Measurements from ENCODE around the gene SLIT3.

The SLIT3 gene

DNA sequence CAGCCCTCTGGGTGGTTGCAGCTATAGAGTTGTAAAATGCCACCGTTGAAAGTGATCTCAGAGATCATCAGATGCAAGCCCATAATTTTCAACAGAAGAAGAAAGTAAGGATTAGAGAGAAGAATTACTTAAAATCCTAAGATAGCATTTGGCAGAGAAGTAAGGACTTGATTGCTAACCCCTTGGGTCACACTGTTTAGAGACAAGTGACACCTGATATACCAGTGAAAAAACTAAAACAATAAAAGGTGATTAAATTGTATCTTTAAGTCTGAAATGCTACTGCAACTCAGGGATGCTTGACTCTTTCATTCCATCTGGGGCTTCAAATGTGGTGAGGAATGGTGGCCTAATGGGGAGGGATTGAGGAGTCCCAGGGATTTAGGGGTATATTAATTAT lies 440.9 kb downstream of the SLIT3 start:
- DNase-seq (ENCODE audit: low spot score), result no peak

DNA sequence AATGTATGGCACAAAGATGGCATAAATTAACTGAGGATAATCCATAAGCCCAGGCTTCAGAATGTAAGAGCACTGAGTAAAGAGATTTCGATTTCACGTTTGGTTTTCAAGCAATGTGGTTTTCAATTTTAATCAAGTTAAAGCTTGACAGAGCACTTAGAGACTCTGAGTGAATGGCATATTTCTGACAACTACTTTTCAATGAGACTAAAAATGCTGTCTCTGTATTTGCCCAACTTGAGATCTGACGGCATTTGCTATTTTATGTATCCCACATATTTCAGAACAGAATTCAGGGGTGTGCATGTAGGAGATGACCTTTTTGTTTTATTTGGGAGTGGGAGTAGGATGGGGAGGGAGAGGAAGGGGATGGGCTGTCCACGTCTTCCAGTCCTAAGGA lies 441.5 kb downstream of the SLIT3 start:
- no peak for DNase-seq (ENCODE audit: low spot score)

DNA sequence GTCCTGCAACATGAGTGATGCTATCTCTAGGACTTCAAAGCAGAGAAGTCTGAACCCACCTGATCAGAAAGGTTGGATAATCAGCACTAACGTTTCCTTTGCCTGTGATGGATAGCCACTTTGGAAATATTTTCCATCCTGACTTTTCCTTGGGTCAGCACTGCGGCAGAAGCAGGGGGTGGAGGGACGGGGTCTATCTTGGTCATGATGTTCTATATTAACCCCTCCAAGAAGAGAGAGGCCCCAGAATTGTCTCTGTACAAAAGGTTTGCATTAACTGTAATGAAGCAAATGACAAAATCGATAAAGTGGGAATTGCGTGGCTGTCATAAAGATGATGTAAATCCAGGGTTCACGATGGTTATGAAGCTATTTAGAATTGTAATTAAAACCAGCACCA lies 441.9 kb downstream of the SLIT3 start:
- no peak for DNase-seq (ENCODE audit: low spot score)

DNA sequence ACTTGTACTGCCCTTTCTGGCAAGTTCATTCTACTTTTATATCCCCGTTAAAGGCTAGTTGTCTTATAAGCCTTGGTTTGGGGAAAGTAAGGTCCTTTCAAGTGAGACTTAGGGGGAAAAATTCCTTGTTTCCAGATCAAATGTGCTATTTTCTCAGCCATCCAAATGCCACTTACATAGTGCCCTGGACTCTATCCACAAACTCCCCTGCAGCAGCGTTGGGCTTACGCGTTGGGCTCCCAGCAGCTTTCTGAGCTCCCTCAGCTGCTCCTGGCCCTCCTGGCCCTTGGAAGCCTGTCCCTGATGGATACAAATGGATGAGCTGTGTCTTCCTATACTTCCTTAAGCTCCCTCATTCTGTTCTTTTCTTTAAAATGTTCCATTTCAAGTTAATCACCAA lies 442.6 kb downstream of the SLIT3 start:
- no peak for DNase-seq (ENCODE audit: low spot score)

DNA sequence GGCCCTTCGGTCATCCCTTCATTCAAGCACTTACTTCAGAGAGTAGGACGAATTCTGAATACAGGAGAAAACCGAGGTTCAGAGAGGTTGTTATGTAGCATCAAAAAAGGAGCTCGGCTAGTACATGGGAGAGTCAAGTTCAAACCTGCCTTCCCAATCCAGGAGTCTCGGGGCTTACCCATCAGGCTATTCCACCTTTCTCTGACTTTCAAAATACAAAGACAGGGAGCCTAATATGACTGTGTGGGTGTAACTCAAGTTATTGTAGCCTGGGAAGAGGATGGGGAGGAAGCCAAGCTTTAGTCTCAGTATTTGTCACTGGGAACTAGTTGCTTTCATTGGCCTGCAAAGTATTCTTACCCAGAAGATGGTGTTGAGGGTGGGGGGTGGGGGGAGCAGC lies 447.0 kb downstream of the SLIT3 start:
- no peak for DNase-seq (ENCODE audit: low spot score)

DNA sequence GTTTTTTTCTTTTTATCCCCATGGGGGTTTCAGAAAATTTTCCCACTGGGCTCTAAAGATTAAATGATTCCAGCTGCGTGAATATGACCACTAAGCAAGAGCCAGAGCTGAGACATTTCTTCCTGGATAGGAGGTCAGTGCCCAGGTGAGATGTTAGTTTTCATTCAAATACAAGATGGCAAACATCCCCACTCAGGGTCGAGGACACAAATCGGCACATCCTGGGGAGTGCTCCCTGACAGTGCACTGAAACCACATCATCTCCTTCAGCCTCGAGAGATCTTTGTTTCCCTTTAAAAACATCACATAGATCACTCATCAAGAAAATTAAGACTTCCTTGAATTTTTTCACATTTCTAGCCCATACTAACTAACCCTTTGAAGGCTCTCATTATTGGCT lies 448.6 kb downstream of the SLIT3 start:
- DNase-seq (ENCODE audit: low spot score), result no peak

DNA sequence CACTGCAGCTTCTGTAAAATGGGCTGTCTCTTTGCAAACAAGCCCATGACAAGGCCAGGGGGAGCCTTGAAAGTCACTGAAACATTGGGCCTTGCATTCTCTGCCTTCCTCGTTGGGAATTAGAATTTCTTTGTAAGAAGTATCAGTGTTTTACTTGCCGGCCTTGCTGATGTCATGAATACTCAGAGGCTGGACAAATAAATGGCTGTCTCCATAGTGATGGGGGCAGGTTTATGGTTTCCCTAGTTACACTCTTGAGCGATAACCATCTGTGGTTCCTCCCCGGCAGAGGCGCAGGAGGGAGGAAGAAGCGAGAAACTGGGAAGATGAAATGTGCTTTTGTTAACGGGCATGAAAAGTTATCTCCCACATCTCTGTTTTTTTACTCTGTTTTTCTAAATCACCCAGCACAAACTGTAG lies 449.0 kb downstream of the SLIT3 start:
- DNase-seq (ENCODE audit: low spot score), result no peak

DNA sequence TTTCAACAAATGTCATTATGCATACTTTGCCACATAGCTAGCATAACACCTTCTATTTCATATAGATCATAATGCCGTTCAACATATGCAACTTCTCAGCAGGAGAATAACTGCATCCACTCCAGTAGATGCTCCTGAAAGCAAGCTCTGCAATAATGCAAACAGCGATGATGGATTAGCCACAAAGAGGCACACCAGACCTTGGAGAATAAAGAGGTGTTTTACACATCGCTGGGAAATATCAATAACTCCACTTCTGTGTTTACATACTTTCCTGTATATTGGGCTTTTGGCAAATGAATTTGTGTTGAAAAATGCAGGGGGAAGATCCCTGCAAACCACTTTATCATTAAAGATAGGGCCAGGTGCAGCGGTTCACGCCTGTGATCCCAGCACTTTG lies 450.3 kb downstream of the SLIT3 start:
- no peak for DNase-seq (ENCODE audit: low spot score)

DNA sequence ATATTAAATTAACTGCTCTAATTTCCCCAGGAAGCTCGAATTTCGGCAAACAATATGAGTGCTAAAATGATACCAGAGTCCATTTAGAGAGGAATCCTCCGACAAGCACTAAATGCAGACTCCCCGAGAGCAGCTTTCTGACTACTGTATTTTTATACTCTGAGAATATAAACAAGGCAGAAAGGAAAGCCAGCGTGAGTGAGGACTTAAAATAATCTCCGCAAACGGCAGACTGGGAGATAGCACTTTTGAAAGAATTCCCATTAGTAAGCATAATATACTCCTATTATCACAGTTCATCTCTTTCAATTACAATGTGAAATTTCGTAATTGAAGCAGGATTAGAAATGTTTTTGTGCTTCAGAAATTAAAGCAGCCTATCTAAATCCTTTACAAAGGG lies 452.4 kb downstream of the SLIT3 start:
- no peak for DNase-seq (ENCODE audit: low spot score)

DNA sequence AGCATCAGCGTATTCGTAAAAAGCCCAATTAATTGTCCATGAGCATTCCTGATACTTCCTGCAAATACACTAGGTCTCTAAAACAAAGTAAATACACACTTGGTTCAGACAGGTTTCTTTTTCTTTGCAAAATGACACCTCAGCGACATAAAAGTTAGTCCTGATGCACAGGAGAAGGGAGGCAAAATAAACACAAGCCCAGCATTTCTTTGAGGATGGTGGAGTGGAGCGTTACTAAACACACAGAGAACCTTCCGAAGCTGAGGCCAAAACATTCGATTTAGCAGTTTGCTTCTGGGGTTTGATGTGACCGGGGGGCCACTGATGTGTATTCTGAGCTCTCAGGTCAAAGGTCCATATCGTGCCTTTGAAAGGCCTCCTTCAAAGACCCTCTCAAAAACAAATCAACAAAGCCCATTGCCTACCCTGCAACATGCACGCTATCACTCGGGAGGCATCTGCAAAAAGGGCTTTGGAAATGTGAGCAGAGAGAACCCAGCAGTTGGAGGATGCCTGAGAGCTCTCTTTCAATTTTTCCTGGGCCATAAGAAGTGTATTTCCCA lies 453.3 kb downstream of the SLIT3 start:
- DNase-seq (ENCODE audit: low spot score), result no peak

DNA sequence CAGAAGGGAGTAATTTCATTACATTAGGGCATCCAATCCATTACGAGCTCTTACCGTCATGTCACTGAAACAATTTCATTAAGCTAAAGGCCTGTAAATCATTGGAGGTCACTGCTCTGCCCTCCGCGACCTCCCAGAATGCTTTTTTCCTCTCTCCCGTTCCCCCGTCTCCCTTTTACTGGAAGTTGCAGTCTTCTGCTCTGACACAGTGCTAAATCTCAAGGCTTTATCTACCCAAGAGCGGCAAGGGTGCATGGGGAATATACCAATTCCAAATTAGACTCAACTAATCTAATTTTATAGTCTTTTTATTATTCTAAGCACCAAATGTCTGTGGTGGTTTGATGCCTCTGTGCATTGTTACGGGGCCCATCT lies 456.0 kb downstream of the SLIT3 start:
- no peak for DNase-seq (ENCODE audit: low spot score)

DNA sequence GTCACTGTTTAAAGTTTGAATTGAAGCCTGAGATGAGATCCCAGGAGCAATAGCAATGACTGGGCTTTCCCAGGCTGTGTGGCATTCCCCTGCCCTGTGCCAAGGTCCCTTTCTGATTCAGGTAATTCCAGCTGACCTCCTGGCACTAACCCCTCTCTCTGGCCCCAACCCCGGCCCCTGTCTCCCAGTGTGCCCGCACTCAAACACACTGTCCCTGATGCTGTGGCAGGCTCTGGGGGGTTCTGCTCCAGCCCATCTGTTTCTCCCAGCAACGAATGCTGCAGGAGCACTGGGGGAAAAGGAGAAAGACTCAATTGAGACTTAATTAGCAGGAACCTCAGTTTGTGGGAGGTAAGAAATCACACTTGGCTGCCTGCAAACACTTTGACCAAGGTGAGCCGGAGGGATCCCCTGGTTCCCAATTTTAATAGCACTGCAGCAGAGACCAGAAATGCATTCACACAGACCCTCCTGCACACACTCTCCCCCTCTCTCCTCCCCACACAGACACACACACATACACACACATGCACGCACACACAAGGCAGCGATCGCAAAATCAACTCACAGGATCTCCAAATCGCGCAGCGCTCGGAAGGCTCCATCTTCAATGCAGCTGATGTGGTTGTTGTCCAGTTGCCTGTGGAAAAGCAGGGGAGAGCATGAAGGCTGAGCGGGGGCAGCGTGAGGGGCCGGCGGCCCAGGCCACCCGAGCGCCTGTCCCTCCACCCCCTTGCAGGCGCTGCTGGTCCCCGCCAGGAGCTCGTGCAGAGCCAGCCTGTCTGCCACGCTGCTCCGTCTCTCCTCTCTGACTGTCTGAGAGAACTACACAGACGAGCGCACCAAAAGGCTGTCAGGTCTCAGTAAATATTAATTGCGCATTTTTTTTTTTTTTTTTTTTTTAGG lies 456.7 kb downstream of the SLIT3 start:
- DNase-seq (ENCODE audit: low spot score), result no peak

DNA sequence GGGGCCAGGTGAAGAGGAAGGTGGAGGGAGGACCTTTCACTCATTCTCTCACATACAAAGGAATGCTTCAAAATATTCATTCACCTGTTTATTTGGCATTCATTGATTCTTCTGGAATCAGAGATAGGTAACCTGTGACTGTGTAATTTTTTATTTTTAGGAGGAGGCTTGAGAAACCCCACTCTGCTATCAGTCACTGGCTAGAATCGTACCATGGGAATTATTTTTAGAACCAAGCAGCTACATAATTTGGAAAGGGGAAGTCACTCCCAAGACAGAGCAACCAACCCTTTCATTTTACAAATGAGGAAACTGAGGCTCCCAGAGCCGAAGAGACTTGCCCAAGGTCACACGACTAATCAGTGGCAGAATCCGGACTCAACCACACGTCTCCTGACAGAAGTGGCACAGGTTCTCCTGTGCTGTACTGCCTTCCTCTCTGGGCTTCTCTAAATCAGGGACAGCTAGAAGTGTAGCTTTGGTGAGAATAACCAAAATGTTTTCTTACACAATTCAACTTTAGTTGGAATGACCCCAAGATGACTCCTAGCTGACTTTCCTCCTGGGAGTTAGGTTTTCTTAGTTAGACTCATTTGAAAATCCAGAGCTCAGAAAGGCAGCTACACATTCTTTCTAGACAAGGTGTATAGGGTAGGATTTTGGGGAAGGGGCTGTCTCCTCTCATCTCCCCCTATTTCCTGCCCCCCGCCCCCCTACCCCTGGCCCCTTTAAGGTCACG lies 457.5 kb downstream of the SLIT3 start:
- DNase-seq (ENCODE audit: low spot score), result no peak

DNA sequence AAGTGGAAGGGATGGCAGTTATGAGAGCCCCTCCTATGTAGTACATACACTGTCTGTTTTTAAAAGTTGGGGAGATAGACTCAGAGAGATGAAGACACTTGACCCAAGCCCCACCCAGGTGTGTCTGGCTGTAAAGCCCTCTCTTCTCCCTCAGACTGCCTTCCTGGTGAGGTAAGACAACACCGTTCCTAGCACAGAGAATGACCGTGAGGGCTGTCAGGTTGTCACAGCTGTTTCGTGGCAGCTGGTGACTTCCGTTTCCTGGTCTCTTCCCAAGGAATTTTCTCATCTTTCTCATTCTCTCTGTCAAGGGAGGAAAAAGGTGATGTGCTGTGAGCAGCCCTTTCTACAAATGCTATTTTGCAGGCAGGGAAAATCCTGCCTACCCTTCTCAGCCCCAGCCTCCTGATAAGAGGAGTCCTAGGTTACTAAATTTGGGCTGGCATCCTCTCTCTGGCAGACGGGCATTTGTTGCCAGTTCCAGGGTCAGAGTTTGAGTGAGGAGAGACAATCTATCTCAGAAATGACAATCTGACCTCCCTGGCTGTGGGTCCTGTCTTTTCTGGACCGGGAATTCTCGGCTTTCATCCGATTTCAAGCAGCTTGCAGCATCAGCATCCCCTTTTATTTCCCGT lies 458.3 kb downstream of the SLIT3 start:
- DNase-seq (ENCODE audit: low spot score), result no peak

DNA sequence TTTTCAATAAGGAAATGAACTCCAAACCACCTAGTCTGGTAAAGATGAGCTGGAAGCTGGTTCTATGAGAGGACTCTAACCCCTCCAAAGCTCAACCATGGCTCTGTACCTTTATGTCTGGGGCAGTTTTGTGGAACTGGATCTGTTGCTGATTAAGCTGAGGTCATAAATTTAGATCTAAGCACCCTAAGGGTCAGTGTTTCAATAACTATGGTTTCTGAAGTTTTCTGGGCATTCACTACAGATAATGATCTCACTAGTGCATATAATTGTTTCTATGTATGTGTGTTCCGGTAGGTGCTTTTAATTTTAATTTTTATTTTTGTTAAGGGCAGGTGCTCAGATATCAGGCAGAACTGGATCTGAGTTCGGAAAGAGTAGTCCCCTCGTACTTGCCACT lies 463.1 kb downstream of the SLIT3 start:
- no peak for DNase-seq (ENCODE audit: low spot score)

DNA sequence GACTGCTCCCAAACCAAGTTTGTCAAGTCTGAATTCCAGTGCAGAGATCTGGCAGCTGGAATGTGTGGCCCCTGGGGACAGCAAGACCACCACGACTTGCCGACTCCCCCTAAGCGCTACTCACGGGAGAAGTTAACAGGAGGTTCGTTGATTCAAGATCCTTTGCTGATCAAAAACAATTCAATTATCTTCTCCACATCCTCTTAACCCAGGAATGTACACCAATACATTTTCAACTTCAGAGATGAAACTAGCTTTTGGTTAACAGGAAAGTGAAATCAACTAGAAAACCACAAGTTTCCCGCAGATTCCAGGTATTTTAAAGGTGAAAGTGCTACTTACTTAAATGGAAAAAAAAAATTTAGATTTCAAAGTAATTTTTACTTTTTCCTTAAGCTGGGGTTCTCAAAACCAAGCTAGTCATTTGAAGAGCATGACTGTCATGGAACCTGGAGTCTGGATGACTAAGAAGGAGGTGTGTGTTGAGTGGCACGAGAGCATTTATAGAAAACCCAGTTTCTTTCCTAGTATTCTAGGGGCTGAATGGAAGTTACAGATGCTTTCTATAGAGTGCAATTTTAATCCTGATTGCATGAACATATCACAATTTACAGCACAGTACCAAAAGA lies 464.2 kb downstream of the SLIT3 start:
- no peak for DNase-seq (ENCODE audit: low spot score)

DNA sequence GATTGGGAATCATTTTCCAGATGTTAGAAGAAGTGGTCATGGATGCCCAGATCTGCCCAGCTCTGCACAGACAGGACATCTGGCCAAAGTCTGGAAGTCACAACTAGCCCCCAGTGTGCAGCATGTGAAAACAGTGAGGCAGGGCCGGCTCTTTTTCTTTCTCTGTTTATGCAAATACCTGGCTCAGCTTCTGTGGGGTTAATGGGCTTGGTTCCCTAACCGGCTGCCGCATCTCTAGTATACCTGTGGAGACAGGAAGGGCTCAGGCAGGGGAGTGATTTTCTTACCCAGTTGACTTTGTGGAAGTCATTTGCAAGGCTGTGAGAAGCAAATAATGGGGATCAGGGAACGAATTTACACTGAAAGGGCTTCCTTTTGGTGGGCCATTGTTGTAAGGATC lies 467.0 kb downstream of the SLIT3 start:
- DNase-seq (ENCODE audit: low spot score), result no peak

DNA sequence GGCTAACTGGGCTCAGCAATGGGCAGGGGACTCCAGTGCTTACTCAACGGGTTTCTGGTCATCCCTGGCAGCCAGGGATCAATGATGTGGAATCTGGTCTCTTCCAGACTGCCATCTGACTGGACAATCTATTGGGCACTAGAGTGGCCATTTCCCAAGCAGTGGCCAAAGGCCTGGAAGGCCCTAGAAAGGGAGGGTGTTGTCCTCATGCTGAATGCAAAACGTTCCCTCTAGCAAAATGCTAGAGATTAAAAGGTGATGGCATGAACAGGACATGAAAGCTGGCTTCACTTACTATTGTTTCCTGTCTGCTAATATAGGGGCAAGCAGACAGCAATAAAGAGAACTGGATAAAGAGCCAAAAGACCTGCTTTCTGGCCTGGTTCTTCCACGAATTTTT lies 467.6 kb downstream of the SLIT3 start:
- DNase-seq (ENCODE audit: low spot score), result no peak

DNA sequence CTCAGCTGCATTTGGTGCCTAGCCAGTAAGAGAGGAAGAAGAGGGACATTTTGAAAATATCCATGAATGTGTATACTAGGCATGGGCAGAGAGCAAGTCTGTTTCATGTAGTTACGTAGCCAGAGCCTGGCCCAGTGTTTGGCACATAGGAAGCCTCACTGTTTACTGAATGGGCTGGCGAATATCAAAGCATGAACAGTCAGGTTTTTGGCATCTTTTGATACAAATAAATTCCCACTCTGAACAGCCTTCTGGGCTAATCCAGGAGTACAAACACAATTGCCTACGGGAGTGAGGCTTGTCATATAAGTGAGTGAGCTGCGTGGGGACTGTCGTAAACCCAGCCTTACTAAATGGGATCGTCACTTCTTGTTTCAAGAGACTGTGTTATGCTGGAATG lies 468.6 kb downstream of the SLIT3 start:
- DNase-seq (ENCODE audit: low spot score), result no peak

DNA sequence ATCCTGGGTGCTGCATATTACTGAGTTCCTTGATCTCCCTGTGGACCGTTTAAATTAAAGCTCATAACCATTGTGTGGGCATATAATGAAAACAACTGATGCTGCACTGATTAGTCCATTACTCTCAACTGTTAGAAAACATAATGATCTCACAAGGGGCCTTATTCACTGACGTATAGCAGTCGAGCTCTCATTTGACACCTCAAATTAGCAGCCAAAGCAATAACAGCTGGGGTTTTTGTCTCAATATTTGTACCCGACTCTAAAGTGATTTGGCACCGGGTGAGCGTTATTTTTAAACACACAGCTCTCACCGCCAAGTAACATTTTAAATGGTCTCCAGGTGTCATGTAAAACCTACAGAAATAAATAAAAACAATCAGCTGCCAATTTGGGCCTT lies 469.6 kb downstream of the SLIT3 start:
- no peak for DNase-seq (ENCODE audit: low spot score)

DNA sequence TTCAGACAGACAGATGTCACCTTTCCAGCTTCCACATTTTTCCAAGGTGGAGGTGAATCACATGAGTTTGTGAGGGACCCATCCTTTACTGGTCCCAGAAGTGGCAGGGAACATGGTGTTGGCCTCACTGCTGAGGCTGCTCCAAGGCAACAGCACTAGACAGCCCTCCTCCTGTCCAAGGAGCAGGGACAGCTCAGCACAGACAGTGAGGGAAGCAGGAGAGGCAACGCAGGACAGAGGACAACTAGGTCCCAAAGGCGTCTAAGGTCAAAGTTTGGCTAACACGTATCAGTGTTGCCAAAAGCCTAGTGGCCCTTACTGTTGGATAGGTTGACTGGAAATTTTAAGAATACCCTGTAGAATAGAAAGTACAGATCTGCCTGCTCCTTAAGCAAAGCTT lies 470.1 kb downstream of the SLIT3 start:
- DNase-seq (ENCODE audit: low spot score), result no peak

DNA sequence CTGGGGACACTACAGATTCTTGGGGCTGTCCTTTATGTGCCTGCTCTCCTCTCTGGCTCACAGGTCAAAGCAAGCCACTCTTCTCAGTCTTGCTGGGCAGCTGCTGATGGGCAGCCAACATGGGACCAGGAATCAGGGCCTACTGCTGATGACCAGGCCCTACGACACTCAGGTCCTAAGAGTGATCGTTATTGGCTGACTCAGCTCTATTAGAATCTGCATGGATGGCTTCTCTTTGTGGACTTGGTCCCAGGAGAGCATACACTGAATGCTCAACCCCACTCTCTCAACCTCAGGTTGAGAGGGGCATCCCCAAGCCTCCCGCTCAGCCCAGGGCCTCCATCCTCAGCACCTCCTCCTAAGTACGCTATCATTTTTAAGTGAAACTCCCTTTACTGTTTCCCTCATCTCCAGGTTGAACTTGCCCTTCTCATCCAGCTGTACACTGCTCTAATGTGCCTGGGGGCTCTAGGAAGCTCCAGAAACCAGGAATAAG lies 471.0 kb downstream of the SLIT3 start:
- DNase-seq (ENCODE audit: low spot score), result no peak
